ENCODE data around the gene STAP1. TPM values are rescaled to one million over a fixed set of nuclear protein-coding genes. Genes with fewer than 3 reads are reported as not detected.
A peak's percentile ranks its signal among the peaks of the same experiment; 100 is the strongest.

STAP1 gene
- total RNA-seq, 1 donor from 2014 or later: 3.5 TPM

- DNase-seq (ENCODE audit: low spot score): no peak
- H3K27me3 Mint-ChIP-seq (ENCODE audit: unreplicated experiment): peaks cover 3% of the 10 kb centered on the region
- H3K9me3 Mint-ChIP-seq (ENCODE audit: unreplicated experiment): no peaks in the 10 kb centered on the region
- no peak overlapping the region for H3K27ac Mint-ChIP-seq (ENCODE audit: unreplicated experiment)
- H3K4me1 Mint-ChIP-seq (ENCODE audit: unreplicated experiment): peaks cover 19% of the 10 kb centered on the region
- no peak overlapping the region for H3K4me3 Mint-ChIP-seq (ENCODE audit: unreplicated experiment)
- peaks cover 17% of the 10 kb centered on the region for H3K36me3 Mint-ChIP-seq (ENCODE audit: low read depth, unreplicated experiment)
- no peak for TF ChIP-seq CTCF (IDR thresholded peaks at IDR 0.05; ENCODE audit: unreplicated experiment)
These were observed 18.7 kb upstream of the STAP1 start for GRCh38 chr4:67539830-67540229.

GRCh38 chr4:67542076-67542475 is 16.5 kb upstream of the STAP1 start:
- Mint-ChIP-seq H3K36me3 (ENCODE audit: low read depth, unreplicated experiment) (peaks cover 9% of the 10 kb centered on the region), H3K4me3 (ENCODE audit: unreplicated experiment) (no peak overlapping the region), H3K27me3 (ENCODE audit: unreplicated experiment) (peaks cover 7% of the 10 kb centered on the region), H3K9me3 (ENCODE audit: unreplicated experiment) (no peaks in the 10 kb centered on the region), H3K4me1 (ENCODE audit: unreplicated experiment) (peaks cover 20% of the 10 kb centered on the region), H3K27ac (ENCODE audit: unreplicated experiment) (no peak overlapping the region)
- no peak for DNase-seq (ENCODE audit: low spot score)
- no peak for TF ChIP-seq CTCF (IDR thresholded peaks at IDR 0.05; ENCODE audit: unreplicated experiment)

- peaks cover 20% of the 10 kb centered on the region for H3K4me1 Mint-ChIP-seq (ENCODE audit: unreplicated experiment)
- no peaks in the 10 kb centered on the region for H3K9me3 Mint-ChIP-seq (ENCODE audit: unreplicated experiment)
- H3K27ac Mint-ChIP-seq (ENCODE audit: unreplicated experiment): peak within 1 kb of the TSS; percentile 98
- H3K27me3 Mint-ChIP-seq (ENCODE audit: unreplicated experiment): peaks cover 7% of the 10 kb centered on the region
- peak within 1 kb of the TSS; percentile 98 for H3K4me3 Mint-ChIP-seq (ENCODE audit: unreplicated experiment)
- no peak for TF ChIP-seq CTCF (IDR thresholded peaks at IDR 0.05; ENCODE audit: unreplicated experiment)
- peaks cover 9% of the 10 kb centered on the region for H3K36me3 Mint-ChIP-seq (ENCODE audit: low read depth, unreplicated experiment)
- DNase-seq (ENCODE audit: low spot score): peak; percentile 94
These were observed 13.1 kb upstream of the STAP1 start, which contains the start of gene CENPC for GRCh38 chr4:67545199-67546003. Gene CENPC, minus strand, starts transcription at chr4:67545503. Its CDS starts 148 bp downstream, at chr4:67545355.

GRCh38 chr4:67546004-67546356 is 12.5 kb upstream of the STAP1 start:
- H3K4me1 Mint-ChIP-seq (ENCODE audit: unreplicated experiment): peaks cover 20% of the 10 kb centered on the region
- H3K27me3 Mint-ChIP-seq (ENCODE audit: unreplicated experiment): peaks cover 7% of the 10 kb centered on the region
- DNase-seq (ENCODE audit: low spot score): no peak
- no peak for TF ChIP-seq CTCF (IDR thresholded peaks at IDR 0.05; ENCODE audit: unreplicated experiment)
- peaks cover 9% of the 10 kb centered on the region for H3K36me3 Mint-ChIP-seq (ENCODE audit: low read depth, unreplicated experiment)
- no peaks in the 10 kb centered on the region for H3K9me3 Mint-ChIP-seq (ENCODE audit: unreplicated experiment)
- no peak overlapping the region for H3K4me3 Mint-ChIP-seq (ENCODE audit: unreplicated experiment)
- H3K27ac Mint-ChIP-seq (ENCODE audit: unreplicated experiment): no peak overlapping the region

- peaks cover 9% of the 10 kb centered on the region for H3K36me3 Mint-ChIP-seq (ENCODE audit: low read depth, unreplicated experiment)
- no peak overlapping the region for H3K4me3 Mint-ChIP-seq (ENCODE audit: unreplicated experiment)
- H3K27ac Mint-ChIP-seq (ENCODE audit: unreplicated experiment): no peak overlapping the region
- DNase-seq (ENCODE audit: low spot score): no peak
- no peak for TF ChIP-seq CTCF (IDR thresholded peaks at IDR 0.05; ENCODE audit: unreplicated experiment)
- H3K4me1 Mint-ChIP-seq (ENCODE audit: unreplicated experiment): peaks cover 16% of the 10 kb centered on the region
- H3K9me3 Mint-ChIP-seq (ENCODE audit: unreplicated experiment): no peaks in the 10 kb centered on the region
- H3K27me3 Mint-ChIP-seq (ENCODE audit: unreplicated experiment): peaks cover 7% of the 10 kb centered on the region
These were observed 11.6 kb upstream of the STAP1 start for GRCh38 chr4:67546971-67547370.
